OCI-LY3 (cell line): ENCODE data around the gene DYRK2.
A peak's percentile ranks its signal among the peaks of the same experiment; 100 is the strongest.

Source experiments
- H2AFZ ChIP-seq: fragments of 200-600, 300-600 bp; shearing (Covaris generic); 2 replicates; pipeline ENCODE4 v1.6.0; 2014; ENCODE audit warnings: antibody characterized with exemption, low read depth, low read length
- H3K27ac ChIP-seq: fragments of 200-600, 300-600 bp; sonication (generic); 2 replicates; pipeline ENCODE4 v1.5.1; 2014; ENCODE audit warnings: mild to moderate bottlenecking, low read length, moderate library complexity, mixed read lengths
- H3K27me3 ChIP-seq: fragments of 200-600, 300-600 bp; sonication (generic); 2 replicates; pipeline ENCODE4 v1.6.1; 2014; ENCODE audit warnings: low read depth, low read length, mixed read lengths
- H3K36me3 ChIP-seq: fragments of 200-600, 300-600 bp; sonication (generic); replicated peaks from 2 replicates; pipeline ENCODE3; 2014; ENCODE audit warnings: low read depth, low read length, mixed read lengths
- H3K4me1 ChIP-seq: fragments of 300-600, 200-600 bp; sonication (generic); 2 replicates; pipeline ENCODE4 v1.6.1; 2014; ENCODE audit warnings: low read length, mixed read lengths
- H3K4me2 ChIP-seq: fragments of 200-600, 300-600 bp; sonication (generic); 2 replicates; pipeline ENCODE4 v1.6.1; 2014; ENCODE audit warnings: low read length, mixed read lengths
- H3K4me3 ChIP-seq: fragments of 300-600, 200-600 bp; sonication (generic); 2 replicates; pipeline ENCODE4 v1.5.1; 2014; ENCODE audit warnings: antibody characterized with exemption, mild to moderate bottlenecking, low read length, moderate library complexity
- H3K79me2 ChIP-seq: fragments of 300-600, 200-600 bp; shearing (Covaris generic); 2 replicates; pipeline ENCODE4 v1.6.1; 2014; ENCODE audit warnings: mild to moderate bottlenecking, low read length, mixed read lengths
- H3K9ac ChIP-seq: fragments of 300-600, 200-600 bp; shearing (Covaris generic); 2 replicates; pipeline ENCODE4 v1.6.0; 2014; ENCODE audit warnings: mild to moderate bottlenecking, low read length, moderate library complexity
- H3K9me3 ChIP-seq: fragments of 200-600, 300-600 bp; shearing (Covaris generic); 2 replicates; pipeline ENCODE4 v1.6.1; 2014; ENCODE audit warnings: low read length, mixed read lengths; ENCODE audit not compliant: insufficient read depth
- H4K20me1 ChIP-seq: fragments of 200-600, 300-600 bp; sonication (generic); 2 replicates; pipeline ENCODE4 v1.6.1; 2016; ENCODE audit warnings: low read length, mixed read lengths; ENCODE audit not compliant: insufficient read depth
- EZH2phosphoT487 ChIP-seq: fragments of 200-600 bp; shearing (Covaris generic); IDR thresholded peaks from 2 replicates; pipeline ENCODE4 v1.6.1; 2018; ENCODE audit warnings: antibody characterized with exemption, mixed run types, low read depth
- TF ChIP-seq, protein P1 (sequence below): fragments of 200-600, 300-600 bp; sonication (generic); IDR thresholded peaks from 2 replicates; pipeline ENCODE4 v1.5.1; 2014; ENCODE audit warnings: antibody characterized with exemption, low read length, low read depth

DYRK2 gene

DNA sequence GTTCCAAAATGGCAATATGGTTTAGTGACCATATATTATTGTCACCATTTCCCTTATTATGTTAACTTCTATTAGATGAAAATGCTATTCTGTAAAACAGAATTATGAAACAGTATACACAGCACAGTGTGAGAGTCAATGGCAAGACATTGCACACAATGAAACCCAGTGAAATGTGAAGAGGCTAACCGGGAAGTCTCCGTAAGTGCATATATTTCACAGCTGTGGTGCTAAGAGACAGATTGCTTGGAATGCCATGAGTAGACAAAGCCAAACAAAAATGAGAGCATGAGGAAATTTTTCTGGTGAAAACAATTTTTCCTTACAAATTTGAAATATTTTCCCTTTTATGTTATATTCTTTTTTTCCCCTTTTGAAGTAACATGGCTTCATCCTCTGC, 49.4 kb downstream of the DYRK2 start:
- H3K9me3 ChIP-seq, result no peaks in the 10 kb centered on the region
- no peak overlapping the region for H3K27ac ChIP-seq
- H3K27me3 ChIP-seq, result peaks cover 64% of the 10 kb centered on the region
- H2AFZ ChIP-seq, result no peak overlapping the region
- no peak overlapping the region for H3K9ac ChIP-seq
- H4K20me1 ChIP-seq, result no peaks in the 10 kb centered on the region
- peak overlapping the region; percentile 91 for H3K4me2 ChIP-seq
- H3K4me1 ChIP-seq, result peaks cover 44% of the 10 kb centered on the region
- H3K4me3 ChIP-seq, result peak overlapping the region; percentile 65; the same call in 1 of the 2 replicates
- H3K36me3 ChIP-seq, result no peaks in the 10 kb centered on the region
- no peak for TF ChIP-seq EZH2phosphoT487
- TF ChIP-seq, protein P1, sequence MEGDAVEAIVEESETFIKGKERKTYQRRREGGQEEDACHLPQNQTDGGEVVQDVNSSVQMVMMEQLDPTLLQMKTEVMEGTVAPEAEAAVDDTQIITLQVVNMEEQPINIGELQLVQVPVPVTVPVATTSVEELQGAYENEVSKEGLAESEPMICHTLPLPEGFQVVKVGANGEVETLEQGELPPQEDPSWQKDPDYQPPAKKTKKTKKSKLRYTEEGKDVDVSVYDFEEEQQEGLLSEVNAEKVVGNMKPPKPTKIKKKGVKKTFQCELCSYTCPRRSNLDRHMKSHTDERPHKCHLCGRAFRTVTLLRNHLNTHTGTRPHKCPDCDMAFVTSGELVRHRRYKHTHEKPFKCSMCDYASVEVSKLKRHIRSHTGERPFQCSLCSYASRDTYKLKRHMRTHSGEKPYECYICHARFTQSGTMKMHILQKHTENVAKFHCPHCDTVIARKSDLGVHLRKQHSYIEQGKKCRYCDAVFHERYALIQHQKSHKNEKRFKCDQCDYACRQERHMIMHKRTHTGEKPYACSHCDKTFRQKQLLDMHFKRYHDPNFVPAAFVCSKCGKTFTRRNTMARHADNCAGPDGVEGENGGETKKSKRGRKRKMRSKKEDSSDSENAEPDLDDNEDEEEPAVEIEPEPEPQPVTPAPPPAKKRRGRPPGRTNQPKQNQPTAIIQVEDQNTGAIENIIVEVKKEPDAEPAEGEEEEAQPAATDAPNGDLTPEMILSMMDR, result no peak
- H3K79me2 ChIP-seq, result no peaks in the 10 kb centered on the region

DNA sequence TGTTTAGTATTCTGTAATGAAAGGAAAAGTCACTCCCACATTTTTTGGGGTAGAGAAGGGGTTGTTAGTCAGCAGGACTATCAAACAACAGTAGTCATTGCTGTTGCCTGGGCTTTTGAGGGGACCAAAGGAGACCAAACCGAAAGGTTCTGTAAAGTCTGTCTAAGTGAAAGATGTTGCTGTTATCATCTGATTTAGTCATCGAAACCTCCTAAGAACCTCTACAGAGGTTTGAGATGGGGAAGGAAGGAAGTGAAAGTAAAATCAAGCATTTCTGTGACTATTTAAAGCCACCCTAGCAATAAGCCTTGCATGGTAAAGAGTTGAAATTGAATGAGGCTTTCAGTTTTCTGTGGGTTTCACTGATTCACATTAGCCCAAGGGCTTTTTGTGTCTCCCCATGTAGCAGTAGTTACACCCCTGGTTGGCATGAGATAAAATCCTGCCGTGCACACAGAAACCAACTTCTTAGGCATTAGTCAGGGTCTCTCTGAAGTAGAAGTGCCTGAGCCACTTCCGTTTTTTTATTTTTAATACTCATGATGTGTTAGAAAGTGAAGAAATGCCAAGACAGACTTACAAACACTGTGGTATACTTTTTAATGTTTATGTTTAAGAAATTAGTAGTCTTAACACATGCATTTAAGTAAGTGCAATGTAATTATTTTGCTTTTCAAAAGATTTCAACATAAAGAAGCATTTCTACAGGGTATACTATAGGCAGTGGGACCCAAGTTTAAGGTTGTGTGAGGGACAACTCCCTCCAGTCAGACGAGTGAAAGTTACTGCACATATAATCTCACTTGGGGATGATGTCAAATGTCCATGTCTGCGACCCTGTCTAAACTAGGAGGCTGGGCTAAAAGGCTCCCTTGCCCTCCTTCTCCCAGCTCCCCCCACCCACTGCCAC, 50.4 kb downstream of the DYRK2 start:
- Histone ChIP-seq H3K9me3 (no peaks in the 10 kb centered on the region), H2AFZ (no peak overlapping the region), H3K4me1 (peaks cover 37% of the 10 kb centered on the region), H3K4me3 (peak overlapping the region; percentile 69), H3K36me3 (no peaks in the 10 kb centered on the region), H3K27me3 (peaks cover 69% of the 10 kb centered on the region), H4K20me1 (no peaks in the 10 kb centered on the region), H3K27ac (peak overlapping the region; percentile 80), H3K9ac (peak overlapping the region; percentile 45; the same call in 1 of the 2 replicates), H3K79me2 (no peaks in the 10 kb centered on the region), H3K4me2 (peak overlapping the region; percentile 91)
- peak; percentile 70 for TF ChIP-seq EZH2phosphoT487
- TF ChIP-seq, protein P1, result no peak

DNA sequence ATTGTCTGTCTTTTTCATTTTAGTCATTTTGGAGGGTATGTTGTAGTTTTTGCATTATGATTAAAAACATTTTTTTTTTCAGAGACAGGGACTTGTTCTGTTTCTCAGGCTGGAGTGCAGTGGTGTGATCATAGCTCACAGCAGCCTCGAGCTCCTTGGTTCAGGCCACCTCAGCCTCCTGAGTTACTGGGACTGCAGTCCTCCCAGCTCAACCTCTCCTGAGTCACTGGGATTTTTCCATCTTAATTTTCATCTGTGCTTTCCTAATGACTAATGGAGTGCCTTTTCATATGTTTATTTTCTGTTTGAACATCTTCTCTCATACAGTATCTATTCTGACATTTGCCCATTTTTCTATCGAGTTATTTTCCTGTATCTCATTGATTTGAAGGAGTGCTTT, 52.6 kb downstream of the DYRK2 start:
- TF ChIP-seq EZH2phosphoT487, result no peak
- TF ChIP-seq, protein P1, result no peak
- no peak overlapping the region for H3K9ac ChIP-seq
- H3K4me2 ChIP-seq, result no peak overlapping the region
- H3K4me1 ChIP-seq, result peaks cover 53% of the 10 kb centered on the region
- no peaks in the 10 kb centered on the region for H3K9me3 ChIP-seq
- H3K79me2 ChIP-seq, result no peaks in the 10 kb centered on the region
- H3K4me3 ChIP-seq, result no peak overlapping the region
- peaks cover 65% of the 10 kb centered on the region for H3K27me3 ChIP-seq
- no peaks in the 10 kb centered on the region for H3K36me3 ChIP-seq
- H2AFZ ChIP-seq, result no peak overlapping the region
- H4K20me1 ChIP-seq, result no peaks in the 10 kb centered on the region
- H3K27ac ChIP-seq, result no peak overlapping the region

DNA sequence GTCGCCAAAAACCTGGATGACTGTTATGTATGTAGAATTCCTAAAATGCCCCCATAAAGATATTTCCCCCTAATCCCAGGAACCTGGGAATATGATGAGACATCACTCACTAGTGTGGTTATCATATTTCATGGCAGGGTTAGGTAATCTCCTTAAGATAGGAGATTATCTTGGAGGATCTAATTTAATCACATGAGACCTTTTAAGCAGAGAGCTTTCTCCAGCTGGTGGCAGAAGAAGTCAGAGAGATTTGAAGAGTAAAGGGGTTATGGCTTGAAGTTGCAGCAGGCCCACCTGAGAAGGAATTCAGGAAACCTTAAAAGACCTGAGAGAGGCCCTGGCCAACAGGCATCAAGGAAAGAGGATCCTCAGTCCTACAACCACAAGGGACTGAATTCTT, 53.6 kb downstream of the DYRK2 start:
- Histone ChIP-seq H3K9ac (no peak overlapping the region), H3K4me1 (peaks cover 53% of the 10 kb centered on the region), H3K79me2 (no peaks in the 10 kb centered on the region), H3K27me3 (peaks cover 57% of the 10 kb centered on the region), H3K4me2 (no peak overlapping the region), H3K27ac (no peak overlapping the region), H3K9me3 (no peaks in the 10 kb centered on the region), H3K4me3 (no peak overlapping the region), H3K36me3 (no peaks in the 10 kb centered on the region), H2AFZ (no peak overlapping the region), H4K20me1 (no peaks in the 10 kb centered on the region)
- TF ChIP-seq, protein P1, result 0 out of 2 replicates have a peak, but pooled peaks have one; percentile 4
- no peak for TF ChIP-seq EZH2phosphoT487
